GM21825 (cell line): ENCODE results near the gene TAX1BP3.

Experiments used
- ATAC-seq: cut with Tn5 transposase; IDR thresholded peaks from one replicate; pipeline ENCODE4 v1.9.1; 2021; ENCODE audit warnings: mild to moderate bottlenecking, moderate library complexity; ENCODE audit not compliant: unreplicated experiment

TAX1BP3 gene

DNA sequence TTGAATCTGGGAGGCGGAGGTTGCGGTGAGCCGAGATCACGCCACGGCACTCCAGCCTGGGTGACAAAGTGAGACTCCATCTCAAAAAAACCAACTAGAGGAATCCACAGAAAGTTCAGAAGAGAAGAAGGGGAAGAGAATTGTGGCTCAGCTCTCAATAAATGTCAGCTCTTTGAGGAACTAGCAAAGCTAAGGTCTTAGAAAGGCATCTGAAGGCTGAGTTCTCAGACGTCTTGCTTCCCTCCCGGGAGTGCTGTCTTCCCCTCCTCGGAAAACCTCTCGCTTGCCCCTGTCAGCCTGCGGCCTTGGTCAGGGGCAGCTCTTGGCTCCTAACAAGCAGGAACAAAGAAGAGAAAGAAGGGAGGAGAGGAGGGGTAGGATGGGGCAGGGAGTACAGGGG is 37.6 kb downstream of the TAX1BP3 start:
- no peak for ATAC-seq

DNA sequence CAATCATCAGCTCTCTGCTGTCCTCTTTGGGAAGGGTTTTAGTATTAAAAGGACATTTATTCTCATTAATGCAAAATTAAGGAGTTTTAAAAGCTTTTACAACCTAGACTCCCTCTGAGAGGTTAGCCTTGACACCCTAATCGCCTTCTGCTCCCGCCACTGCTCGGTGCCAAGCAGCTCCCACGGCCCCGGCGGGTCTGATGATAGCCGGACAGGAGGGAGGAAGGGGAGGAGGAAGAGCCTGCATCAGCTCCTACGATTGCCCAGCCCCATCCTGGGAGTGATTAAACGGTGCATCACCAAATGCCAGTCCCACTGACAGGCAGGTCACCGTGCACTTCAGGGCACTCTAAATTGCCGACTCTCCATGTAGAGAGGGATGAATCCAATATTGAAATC is 40.6 kb downstream of the TAX1BP3 start:
- no peak for ATAC-seq

DNA sequence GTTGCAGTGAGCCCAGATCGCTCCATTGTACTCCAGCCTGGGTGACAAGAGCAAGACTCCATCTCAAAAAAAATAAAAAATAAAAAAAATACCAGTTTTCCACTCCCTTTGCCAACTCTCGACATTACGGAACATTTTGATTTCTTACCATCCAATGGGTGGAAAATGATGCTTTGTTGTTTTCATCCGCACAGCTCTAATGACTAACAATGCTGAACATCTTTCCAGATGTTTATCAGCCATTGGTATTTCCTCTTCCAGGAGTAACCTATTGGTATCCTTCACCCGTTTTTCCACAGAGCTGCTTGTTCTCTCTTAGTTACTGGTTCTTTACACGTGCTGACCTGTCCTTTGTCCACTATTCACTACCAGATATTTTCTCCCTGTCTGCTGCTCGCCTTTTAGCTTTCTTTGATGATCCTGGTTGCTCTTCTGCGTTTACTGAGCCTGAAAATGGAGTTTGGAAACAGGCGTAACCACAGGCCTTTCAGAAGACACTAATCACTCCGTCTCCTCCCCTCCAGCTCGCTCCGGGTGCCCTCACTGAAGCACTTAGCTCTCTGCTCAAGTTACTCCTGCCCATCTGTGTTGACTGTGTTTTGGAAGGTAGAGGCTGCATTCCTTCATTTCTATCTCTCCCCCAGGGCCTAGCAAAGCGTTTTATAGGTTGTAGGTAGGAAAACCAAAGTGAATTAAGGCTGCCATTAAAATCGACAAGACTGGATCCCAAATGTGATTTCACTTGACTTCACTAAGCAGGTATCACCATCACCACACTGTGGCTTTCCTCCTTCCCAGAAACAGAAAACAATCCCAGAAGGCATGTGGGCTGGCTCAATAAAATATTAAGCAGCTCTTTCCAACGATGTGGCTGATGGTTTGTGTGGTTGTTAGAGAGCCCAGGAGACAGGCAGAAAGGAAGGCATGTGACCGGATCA is 41.3 kb downstream of the TAX1BP3 start:
- ATAC-seq: no peak

DNA sequence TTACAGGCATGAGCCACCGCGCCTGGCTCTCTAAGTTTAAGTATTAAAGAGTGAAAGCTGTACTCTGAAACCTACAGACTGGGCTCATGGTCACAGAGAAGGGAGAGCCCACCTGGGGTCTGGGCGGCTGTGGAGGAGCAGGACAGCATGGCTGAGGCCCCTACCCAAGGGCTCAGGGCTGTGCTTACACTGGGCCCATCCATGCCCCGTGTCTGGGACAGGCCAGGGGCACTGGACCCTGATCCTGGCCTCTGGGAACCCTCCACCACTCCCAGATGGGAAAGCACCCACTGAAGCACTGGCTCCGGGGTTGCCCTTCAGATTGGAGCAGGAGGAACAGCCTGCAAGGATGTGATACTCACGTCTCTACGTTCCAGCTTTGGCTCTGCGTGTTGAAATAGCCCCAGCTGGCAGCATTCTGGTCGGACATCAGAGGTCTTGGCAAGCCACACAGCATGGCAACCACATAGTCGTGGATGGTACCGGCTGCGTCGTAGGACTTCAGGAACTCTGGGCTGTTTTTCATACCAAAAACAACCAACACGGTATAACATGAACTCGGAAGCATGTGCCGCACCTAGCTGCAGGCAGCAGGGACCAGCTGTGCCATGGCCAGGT is 45.3 kb downstream of the TAX1BP3 start:
- ATAC-seq: no peak

DNA sequence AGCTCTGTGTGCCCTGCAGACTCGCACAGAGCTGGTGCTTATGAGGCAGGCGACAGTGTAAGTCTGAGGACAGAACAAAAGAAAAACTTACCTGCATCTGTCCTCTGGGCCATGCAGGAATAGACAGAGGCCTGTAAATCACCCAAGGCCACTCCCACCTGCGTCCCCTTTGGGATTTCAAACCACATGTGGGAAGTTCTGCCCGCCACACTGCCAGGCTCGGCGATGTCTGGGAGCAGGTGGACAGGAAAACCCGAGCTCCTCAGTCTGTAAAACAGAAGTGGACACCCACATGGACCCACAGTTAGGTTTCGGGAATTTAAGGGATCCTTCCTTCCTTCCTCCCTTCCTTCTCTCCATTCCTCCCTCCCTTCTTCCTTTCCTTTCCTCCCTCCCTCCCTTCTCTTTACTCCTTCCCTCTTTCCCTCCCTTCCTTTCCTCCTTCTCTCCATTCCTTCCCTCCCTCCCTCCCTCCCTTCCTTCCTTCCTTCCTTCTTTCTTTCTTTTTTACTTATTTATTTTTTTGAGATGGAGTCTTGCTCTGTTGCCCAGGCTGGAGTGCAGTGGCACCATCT is 47.1 kb downstream of the TAX1BP3 start:
- no peak for ATAC-seq

DNA sequence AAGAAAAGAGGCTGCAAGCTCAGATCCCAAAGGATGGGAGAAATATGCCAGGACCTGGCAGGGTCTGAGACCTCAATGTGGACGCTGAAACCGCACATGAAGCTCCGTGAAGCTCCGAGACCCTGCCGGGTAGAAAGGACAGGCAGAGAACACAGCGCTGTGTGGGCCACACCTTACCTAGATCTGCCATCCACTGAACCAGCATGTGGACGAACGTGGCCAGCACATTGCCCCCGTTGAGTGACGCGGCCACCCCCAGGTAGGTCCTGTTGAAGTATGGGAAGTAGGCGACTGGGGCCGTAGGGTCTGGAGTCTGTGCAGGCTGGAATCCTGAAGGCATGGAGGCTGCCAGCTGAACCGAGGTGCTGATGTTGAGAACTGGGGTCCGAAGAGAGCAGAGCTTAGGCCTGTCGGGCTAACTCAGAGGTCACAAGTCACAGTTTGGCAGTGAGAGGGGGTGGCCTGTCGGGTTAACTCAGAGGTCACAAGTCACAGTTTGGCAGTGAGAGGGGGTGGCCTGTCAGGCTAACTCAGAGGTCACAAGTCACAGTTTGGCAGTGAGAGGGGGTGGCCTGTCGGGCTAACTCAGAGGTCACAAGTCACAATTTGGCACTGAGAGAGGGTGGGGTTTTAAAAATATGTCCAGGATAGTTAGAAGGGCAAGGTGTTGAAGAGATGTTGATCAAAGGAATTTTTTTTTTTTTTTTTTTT is 53.1 kb downstream of the TAX1BP3 start:
- no peak for ATAC-seq

DNA sequence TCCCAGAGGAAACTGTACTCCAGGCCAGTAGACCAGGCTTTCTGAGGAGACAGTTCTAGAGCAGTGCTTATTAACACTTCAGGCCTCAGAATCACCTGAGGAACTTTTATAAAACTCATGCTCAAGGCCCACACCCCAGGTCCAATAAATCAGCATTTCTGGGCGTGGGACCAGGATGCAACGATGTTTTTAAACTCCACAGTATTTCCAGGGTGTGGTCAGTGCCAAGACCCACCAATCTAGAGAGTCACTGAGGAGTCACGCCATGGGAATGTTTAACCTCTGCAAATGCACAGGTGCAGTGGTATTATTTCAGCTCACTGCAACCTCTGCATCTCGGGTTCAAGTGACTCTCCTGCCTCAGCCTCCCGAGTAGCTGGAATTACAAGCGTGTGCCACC is 55.3 kb downstream of the TAX1BP3 start:
- ATAC-seq: no peak
